ENCODE measurements around the gene CDC42EP4.

DNA sequence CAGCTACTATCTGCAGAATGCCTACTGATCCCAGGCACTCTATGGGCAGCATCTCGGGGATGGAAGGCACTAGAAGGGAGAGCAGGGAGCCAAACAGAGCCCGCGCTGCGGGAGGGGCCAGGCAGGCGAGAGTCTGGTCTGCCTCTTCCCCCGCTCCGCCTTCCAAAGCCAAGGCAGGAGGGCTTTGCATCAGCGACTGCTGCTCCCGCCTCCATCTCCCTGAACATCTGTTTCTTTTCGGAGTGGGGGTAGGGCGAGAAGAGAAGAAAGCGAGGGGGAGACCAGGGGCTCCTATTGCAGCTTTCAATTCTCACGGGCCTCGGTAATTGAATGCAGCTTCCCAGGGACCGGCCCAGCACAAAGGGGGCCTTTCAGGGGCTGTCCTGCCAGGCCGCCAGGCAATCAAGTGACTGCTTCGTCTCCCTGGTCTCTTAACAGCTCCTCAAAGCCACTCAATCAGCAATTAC is 31.4 kb upstream of the CDC42EP4 start:
- TF ChIP-seq POLR2AphosphoS5 (IDR thresholded peaks at IDR 0.05): no peak
- TF ChIP-seq, protein P1, sequence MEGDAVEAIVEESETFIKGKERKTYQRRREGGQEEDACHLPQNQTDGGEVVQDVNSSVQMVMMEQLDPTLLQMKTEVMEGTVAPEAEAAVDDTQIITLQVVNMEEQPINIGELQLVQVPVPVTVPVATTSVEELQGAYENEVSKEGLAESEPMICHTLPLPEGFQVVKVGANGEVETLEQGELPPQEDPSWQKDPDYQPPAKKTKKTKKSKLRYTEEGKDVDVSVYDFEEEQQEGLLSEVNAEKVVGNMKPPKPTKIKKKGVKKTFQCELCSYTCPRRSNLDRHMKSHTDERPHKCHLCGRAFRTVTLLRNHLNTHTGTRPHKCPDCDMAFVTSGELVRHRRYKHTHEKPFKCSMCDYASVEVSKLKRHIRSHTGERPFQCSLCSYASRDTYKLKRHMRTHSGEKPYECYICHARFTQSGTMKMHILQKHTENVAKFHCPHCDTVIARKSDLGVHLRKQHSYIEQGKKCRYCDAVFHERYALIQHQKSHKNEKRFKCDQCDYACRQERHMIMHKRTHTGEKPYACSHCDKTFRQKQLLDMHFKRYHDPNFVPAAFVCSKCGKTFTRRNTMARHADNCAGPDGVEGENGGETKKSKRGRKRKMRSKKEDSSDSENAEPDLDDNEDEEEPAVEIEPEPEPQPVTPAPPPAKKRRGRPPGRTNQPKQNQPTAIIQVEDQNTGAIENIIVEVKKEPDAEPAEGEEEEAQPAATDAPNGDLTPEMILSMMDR (IDR thresholded peaks at IDR 0.05): no peak
- TF ChIP-seq EP300 (IDR thresholded peaks at IDR 0.05): no peak

Measured in upper lobe of left lung (tissue), 4 donors.